HEK293 (cell line): ENCODE measurements around the gene MMP23B.

ENCODE experiments used
- TCF7L2 ChIP-seq: IDR thresholded peaks from 2 replicates; pipeline ENCODE4 v1.6.1; 2011; ENCODE audit warnings: low read depth, mild to moderate bottlenecking, inconsistent platforms, low read length, moderate library complexity, borderline replicate concordance
- ZNF133 ChIP-seq: fragments of 450-650 bp; formaldehyde crosslinking; IDR thresholded peaks from 2 replicates; pipeline ENCODE4 v1.5.1; 2016; ENCODE audit warnings: missing biosample characterization, missing genetic modification characterization
- ZNF138 ChIP-seq: fragments of 450-650 bp; formaldehyde crosslinking; IDR thresholded peaks from 2 replicates; pipeline ENCODE4 v1.5.1; 2016; ENCODE audit warnings: missing biosample characterization, missing genetic modification characterization, borderline replicate concordance
- ZNF354C ChIP-seq: fragments of 450-650 bp; formaldehyde crosslinking; IDR thresholded peaks from 2 replicates; pipeline ENCODE4 v1.5.1; 2016; ENCODE audit warnings: missing biosample characterization, missing genetic modification characterization, low read depth, borderline replicate concordance
- ZNF610 ChIP-seq: fragments of 450-650 bp; formaldehyde crosslinking; IDR thresholded peaks from 2 replicates; pipeline ENCODE4 v1.5.1; 2016; ENCODE audit warnings: missing biosample characterization, missing genetic modification characterization, borderline replicate concordance
- ZNF707 ChIP-seq: fragments of 450-650 bp; formaldehyde crosslinking; IDR thresholded peaks from 2 replicates; pipeline ENCODE4 v1.5.1; 2016; ENCODE audit warnings: missing biosample characterization, missing genetic modification characterization
- TF ChIP-seq, protein P1 (sequence below): fragments of 450-650 bp; formaldehyde crosslinking; IDR thresholded peaks from 2 replicates; pipeline ENCODE4 v1.5.1; 2016; ENCODE audit warnings: missing biosample characterization, missing genetic modification characterization
- TF ChIP-seq, protein P2 (sequence below): fragments of 450-650 bp; formaldehyde crosslinking; optimal IDR thresholded peaks from 2 replicates; pipeline ENCODE3; 2016; ENCODE audit warnings: missing biosample characterization, mild to moderate bottlenecking, missing genetic modification characterization
- TF ChIP-seq, protein P3 (sequence below): IDR thresholded peaks from 2 replicates; pipeline ENCODE4 v1.6.1; 2011; ENCODE audit warnings: mild to moderate bottlenecking, low read depth, low read length, borderline replicate concordance
- TF ChIP-seq, protein P4 (sequence below): fragments of 450-650 bp; formaldehyde crosslinking; IDR thresholded peaks from 2 replicates; pipeline ENCODE4 v1.5.1; 2016; ENCODE audit warnings: missing biosample characterization, missing genetic modification characterization
- TF ChIP-seq, protein P5 (sequence below): fragments of 450-650 bp; formaldehyde crosslinking; IDR thresholded peaks from 2 replicates; pipeline ENCODE4 v1.5.1; 2016; ENCODE audit warnings: missing biosample characterization, missing genetic modification characterization

DNA sequence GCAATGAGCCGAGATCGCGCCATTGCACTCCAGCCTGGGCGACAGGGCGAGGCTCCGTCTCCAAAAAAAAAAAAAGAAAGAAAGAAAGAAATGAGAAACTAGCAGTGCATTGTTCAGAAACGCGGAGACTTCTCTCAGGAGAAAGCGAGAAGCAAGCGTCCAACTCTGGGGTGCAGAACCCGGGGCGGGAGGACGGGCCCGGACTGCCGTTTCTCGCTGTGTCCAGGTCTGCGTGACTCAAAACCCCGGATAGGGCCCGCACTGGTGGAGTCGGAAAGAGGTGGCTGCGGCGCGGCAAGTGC lies 17.1 kb upstream of the MMP23B start:
- TF ChIP-seq ZNF133 (tag by site-specific recombination) = no peak
- no peak for TF ChIP-seq ZNF138 (tag by site-specific recombination)
- no peak for TF ChIP-seq ZNF707
- TF ChIP-seq ZNF354C (tag by site-specific recombination) = no peak
- no peak for TF ChIP-seq ZNF610 (tag by site-specific recombination)
- TF ChIP-seq, protein P1, sequence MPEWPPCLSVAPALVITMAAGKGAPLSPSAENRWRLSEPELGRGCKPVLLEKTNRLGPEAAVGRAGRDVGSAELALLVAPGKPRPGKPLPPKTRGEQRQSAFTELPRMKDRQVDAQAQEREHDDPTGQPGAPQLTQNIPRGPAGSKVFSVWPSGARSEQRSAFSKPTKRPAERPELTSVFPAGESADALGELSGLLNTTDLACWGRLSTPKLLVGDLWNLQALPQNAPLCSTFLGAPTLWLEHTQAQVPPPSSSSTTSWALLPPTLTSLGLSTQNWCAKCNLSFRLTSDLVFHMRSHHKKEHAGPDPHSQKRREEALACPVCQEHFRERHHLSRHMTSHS = no peak
- no peak for TF ChIP-seq TCF7L2
- TF ChIP-seq, protein P2, sequence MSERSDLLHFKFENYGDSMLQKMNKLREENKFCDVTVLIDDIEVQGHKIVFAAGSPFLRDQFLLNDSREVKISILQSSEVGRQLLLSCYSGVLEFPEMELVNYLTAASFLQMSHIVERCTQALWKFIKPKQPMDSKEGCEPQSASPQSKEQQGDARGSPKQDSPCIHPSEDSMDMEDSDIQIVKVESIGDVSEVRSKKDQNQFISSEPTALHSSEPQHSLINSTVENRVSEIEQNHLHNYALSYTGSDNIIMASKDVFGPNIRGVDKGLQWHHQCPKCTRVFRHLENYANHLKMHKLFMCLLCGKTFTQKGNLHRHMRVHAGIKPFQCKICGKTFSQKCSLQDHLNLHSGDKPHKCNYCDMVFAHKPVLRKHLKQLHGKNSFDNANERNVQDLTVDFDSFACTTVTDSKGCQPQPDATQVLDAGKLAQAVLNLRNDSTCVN = no peak
- TF ChIP-seq, protein P3, sequence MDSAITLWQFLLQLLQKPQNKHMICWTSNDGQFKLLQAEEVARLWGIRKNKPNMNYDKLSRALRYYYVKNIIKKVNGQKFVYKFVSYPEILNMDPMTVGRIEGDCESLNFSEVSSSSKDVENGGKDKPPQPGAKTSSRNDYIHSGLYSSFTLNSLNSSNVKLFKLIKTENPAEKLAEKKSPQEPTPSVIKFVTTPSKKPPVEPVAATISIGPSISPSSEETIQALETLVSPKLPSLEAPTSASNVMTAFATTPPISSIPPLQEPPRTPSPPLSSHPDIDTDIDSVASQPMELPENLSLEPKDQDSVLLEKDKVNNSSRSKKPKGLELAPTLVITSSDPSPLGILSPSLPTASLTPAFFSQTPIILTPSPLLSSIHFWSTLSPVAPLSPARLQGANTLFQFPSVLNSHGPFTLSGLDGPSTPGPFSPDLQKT = no peak
- TF ChIP-seq, protein P4, sequence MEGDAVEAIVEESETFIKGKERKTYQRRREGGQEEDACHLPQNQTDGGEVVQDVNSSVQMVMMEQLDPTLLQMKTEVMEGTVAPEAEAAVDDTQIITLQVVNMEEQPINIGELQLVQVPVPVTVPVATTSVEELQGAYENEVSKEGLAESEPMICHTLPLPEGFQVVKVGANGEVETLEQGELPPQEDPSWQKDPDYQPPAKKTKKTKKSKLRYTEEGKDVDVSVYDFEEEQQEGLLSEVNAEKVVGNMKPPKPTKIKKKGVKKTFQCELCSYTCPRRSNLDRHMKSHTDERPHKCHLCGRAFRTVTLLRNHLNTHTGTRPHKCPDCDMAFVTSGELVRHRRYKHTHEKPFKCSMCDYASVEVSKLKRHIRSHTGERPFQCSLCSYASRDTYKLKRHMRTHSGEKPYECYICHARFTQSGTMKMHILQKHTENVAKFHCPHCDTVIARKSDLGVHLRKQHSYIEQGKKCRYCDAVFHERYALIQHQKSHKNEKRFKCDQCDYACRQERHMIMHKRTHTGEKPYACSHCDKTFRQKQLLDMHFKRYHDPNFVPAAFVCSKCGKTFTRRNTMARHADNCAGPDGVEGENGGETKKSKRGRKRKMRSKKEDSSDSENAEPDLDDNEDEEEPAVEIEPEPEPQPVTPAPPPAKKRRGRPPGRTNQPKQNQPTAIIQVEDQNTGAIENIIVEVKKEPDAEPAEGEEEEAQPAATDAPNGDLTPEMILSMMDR (tag by site-specific recombination) = no peak
- TF ChIP-seq, protein P5, sequence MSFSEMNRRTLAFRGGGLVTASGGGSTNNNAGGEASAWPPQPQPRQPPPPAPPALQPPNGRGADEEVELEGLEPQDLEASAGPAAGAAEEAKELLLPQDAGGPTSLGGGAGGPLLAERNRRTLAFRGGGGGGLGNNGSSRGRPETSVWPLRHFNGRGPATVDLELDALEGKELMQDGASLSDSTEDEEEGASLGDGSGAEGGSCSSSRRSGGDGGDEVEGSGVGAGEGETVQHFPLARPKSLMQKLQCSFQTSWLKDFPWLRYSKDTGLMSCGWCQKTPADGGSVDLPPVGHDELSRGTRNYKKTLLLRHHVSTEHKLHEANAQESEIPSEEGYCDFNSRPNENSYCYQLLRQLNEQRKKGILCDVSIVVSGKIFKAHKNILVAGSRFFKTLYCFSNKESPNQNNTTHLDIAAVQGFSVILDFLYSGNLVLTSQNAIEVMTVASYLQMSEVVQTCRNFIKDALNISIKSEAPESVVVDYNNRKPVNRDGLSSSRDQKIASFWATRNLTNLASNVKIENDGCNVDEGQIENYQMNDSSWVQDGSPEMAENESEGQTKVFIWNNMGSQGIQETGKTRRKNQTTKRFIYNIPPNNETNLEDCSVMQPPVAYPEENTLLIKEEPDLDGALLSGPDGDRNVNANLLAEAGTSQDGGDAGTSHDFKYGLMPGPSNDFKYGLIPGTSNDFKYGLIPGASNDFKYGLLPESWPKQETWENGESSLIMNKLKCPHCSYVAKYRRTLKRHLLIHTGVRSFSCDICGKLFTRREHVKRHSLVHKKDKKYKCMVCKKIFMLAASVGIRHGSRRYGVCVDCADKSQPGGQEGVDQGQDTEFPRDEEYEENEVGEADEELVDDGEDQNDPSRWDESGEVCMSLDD (tag by site-specific recombination) = no peak
